Erythroblast (primary cell): ENCODE data around the gene ZNF500.
A peak's percentile ranks its signal among the peaks of the same experiment; 100 is the strongest.
"Not testable (repeated sequence)": the region's sequence is repeated elsewhere in the genome, so short reads cannot be mapped to it uniquely, and the experiment has no call there.

ENCODE experiments used
- DNase-seq, 2 experiments: peaks; one replicate each; lab custom pipeline; 2025; lab: John Stamatoyannopoulos, UW
- GATA1 ChIP-seq: IDR thresholded peaks from 2 replicates; pipeline ENCODE4 v1.6.1; 2011; ENCODE audit warnings: low read depth, mild to moderate bottlenecking, control low read depth, low read length, moderate library complexity
- POLR2A ChIP-seq: IDR thresholded peaks from 2 replicates; pipeline ENCODE4 v1.6.1; 2011; ENCODE audit warnings: mild to moderate bottlenecking, low read length

Gene ZNF500

DNA sequence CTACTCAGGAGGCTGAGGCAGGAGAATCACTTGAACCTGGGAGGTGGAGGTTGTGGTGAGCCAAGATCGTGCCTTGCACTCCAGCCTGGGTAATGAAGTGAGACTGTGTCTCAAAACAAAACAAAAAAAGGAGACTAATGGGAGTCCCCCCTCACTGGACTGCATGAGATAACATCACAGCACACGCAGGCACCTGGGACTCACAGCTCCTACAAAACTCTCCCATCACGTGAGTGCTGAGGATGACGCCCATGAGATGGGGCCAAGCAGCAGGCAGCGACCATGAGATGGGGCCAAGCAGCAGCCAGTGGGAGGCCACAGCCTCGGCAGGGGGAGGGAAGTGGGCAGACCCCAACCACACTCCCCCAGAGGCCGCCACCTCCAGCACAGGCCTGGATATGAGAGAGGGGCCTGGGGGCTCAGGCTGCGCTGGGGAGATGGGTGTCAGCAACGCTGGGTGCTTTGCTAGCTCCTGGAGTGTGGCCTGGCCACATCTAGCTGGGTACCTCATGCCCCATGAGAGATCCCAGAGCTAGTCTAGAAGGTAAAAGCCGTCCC is 17.2 kb downstream of the ZNF500 start:
- no peak for TF ChIP-seq POLR2A
- no peak for TF ChIP-seq GATA1
- no peak for DNase-seq

GRCh38 chr16:4748682-4749411 is 18.1 kb downstream of the ZNF500 start:
- TF ChIP-seq GATA1 (no peak), POLR2A (no peak)
- DNase-seq, result no peak

- no peak for DNase-seq
- TF ChIP-seq POLR2A, result no peak
- TF ChIP-seq GATA1, result no peak
These were observed 18.9 kb downstream of the ZNF500 start for GRCh38 chr16:4747906-4748681.

GRCh38 chr16:4746991-4747574 is 19.9 kb downstream of the ZNF500 start:
- no peak for DNase-seq
- no peak for TF ChIP-seq POLR2A
- TF ChIP-seq GATA1, result no peak

DNA sequence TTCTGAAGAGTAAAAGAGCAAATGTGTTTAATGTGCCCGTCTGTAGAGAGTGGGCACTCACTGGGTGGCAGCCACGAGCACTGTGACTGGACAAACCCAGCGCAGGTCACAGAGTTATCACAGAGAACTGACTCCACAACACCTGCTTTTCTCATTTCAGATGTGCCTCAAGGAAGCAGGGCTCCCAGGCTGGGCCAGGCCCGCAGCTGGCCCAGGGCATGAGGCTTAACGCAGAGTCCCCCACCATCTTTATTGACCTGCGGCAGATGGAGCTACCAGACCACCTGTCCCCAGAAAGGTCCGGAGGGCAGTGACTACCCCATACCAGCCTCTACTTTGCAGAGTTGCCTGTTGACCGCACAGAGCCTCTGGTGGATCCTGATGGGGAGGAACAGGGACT is 20.7 kb downstream of the ZNF500 start:
- DNase-seq, result no peak
- TF ChIP-seq POLR2A, result no peak
- TF ChIP-seq GATA1, result no peak

GRCh38 chr16:4745274-4745569 is 21.7 kb downstream of the ZNF500 start:
- TF ChIP-seq GATA1 (no peak), POLR2A (no peak)
- no peak for DNase-seq

DNA sequence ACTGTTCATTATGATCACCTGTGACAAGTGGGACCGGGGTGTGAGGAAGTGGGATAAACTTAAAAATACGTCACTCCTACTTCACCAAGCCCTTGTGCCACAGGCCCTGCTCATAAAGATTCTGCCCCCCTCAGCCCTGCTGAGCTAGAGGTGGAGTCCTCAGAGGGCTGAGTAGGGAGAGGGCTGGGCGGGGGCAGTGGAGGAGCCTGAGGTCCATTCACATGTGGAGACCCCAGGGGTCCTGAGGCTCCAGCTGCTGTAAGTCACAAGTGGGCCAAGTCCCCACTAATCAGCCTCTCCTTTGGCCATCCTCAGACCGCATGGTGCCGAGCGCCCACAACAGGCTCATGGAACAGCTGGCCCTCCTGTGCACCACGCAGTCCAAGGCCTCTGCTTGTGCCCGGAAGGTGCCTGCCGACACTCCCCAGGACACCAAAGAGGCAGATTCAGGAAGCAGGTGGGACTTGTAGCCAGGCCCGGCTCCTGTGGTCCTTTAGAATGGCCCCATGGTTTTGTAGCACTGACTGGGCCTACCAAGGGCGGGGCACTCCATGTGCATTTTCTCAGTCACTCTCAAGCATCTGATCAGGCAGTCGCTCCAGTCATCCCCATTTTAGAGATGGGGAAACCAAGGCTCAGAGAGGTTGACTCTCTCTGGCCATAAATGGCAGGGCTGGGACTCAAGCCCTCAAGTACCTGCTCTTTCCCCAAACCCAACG is 22.2 kb downstream of the ZNF500 start:
- DNase-seq, result no peak
- no peak for TF ChIP-seq GATA1
- TF ChIP-seq POLR2A, result no peak

DNA sequence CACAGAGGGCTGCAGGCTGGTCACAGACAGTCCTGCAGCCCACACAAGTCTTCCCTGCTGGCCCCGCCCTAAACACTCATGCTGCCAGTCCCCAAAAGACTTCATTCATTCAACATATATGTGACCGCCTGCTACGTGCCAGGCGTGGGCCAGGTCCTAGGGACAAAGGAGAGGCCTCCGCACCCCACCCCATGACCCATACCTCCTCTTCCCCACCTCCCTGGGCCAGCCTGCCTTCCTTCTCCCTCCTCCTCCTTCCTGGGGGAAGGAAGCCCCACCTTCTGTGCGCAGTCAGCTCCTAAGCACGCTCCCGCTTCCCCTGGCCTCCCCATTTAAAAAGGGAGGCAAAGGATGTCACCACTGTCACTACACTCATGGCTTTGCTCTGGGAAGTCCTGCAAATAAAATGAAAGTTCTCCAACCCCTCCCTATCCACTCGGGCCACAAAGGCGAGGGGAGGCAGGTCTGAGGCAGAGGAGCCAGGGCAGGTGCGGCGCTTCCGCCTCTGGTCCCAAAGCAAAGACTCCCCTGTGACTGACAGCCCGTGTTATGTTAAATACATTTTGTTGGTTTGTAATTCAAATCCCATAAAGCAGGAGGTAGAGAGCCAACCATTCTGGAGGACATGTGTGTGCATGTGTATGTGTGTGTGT is 23.6 kb downstream of the ZNF500 start:
- TF ChIP-seq POLR2A (no peak), GATA1 (no peak)
- no peak for DNase-seq

- DNase-seq, result not testable (repeated sequence)
These were observed 28.6 kb downstream of the ZNF500 start for GRCh38 chr16:4738370-4738769.

DNA sequence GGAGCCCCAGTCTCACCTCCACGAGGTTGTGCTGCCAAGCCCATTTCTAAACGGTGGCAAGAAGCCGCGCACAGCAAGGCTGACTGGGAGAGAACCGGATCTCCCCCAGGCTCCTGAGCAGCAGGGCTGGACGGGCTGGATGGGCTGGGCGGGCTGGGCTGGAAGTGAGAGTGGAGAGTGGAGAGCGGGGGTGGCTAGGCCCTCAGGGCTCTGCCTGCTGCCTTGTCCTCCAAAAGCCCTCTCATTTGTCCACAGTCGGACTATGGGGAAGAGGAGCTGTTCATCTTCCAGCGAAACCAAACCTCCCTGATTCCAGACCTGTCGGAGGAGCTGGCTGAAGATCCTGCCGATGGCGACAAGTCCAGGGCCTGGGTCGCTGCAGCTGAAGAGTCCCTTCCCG is 29.4 kb downstream of the ZNF500 start:
- no peak for DNase-seq
- TF ChIP-seq GATA1 (no peak), POLR2A (no peak)

DNA sequence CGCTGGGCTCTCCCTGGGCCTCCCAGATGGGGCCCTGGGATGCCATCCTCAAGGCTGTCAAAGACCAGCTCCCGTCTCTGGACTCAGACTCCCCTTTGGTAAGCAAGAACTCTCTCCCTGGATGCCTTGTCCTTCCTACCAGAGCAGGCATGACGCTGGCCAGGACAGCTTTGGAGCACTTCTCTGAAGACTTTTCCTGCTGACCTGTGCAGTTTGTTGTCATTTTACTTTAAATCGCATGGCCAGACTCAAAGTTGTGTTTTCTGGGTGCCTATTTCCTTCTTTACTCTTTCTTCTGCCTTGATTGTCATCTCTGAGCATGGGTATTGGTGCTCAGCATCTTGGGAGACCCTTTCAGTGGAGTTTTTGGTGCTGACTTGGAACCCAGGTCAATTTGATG is 30.4 kb downstream of the ZNF500 start:
- TF ChIP-seq GATA1 (no peak), POLR2A (no peak)
- no peak for DNase-seq

DNA sequence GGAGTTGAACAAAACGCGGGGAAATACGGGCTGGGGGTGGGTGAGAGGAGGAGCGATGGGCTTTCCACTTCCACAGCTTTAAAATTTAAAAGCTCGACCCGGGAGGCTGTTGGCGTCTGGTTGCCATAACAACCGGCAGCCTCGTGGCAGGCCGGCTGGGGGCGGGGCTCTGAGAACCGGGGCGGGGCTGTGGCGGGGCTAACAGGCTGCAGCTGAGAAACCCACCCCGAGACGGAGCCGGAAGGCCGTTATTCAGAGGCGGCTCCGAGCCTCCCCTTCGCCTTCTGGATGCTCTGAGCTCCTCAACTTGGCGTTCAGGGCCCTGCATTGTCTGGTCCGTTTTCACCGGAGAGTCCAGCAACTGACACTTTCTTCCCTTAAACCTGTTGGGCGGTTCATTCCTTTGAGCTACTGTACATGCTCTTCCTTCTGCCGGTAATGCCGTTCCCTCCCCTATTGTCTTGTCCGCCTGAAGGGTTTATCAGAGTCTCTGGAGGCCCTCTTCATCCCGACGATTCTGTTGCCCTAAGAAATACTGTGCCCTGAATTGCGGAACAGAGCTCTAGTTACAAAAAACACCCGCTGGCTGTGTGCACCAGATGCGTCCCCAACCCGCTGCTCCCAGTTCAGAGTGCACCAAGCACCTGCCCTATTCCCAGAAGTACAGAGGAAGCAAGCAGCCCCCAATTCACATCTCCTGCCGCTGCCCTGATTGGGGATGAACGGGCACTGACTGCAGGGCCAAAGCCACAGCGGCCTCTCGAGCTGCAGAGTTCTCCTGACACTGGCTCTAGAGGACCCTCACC is 32.0 kb downstream of the ZNF500 start:
- TF ChIP-seq GATA1 (no peak), POLR2A (peak; percentile 5)
- peak; percentile 87 to 91 for DNase-seq
